ENCODE results near the gene CDH12. TPM values are rescaled to one million over a fixed set of nuclear protein-coding genes. Genes with fewer than 3 reads are reported as not detected.
"Not testable (repeated sequence)": the region's sequence is repeated elsewhere in the genome, so short reads cannot be mapped to it uniquely, and the experiment has no call there.

The CDH12 gene
- polyA plus RNA-seq, 1 experiment = not detected

DNA sequence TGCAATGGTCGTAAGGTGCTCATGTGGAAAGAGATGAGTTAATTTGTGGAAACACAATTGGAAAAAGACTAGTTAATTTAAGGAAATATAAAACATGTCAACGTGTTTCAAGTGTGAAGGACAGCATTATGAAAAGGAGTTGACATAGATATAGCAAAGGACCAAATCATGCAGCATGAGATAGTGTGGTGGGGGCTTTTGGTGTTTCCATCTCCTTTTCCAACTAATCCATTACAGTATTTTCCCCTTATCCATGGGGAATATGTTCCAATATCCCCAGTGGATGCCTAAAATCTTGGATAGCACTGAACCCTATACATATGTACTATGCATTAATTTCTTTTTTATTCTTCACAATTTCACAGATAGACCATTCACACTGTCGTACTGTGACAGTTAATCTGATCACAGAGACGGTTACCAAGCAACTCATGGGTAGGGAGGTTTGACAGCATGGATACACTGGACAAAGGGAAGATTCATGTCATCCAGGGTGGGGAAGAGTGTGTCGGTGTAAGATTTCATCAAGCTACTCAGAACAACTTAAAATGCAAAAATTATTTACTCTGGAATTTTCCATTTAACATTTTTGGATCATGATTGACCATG lies 238.6 kb downstream of the CDH12 start:
- Histone ChIP-seq H3K27ac (ENCODE audit: low read depth, low read length) (no peak overlapping the region), H3K27me3 (ENCODE audit: control insufficient read depth, insufficient read depth, low read length) (no peaks in the 10 kb centered on the region), H3K4me3 (ENCODE audit: low read depth, low read length) (no peak overlapping the region), H3K9me3 (ENCODE audit: control insufficient read depth, insufficient read depth, low read length) (no peaks in the 10 kb centered on the region)
- ChIA-PET POLR2A (no interaction called here), CTCF (no interaction called here)
- TF ChIP-seq, protein P1, sequence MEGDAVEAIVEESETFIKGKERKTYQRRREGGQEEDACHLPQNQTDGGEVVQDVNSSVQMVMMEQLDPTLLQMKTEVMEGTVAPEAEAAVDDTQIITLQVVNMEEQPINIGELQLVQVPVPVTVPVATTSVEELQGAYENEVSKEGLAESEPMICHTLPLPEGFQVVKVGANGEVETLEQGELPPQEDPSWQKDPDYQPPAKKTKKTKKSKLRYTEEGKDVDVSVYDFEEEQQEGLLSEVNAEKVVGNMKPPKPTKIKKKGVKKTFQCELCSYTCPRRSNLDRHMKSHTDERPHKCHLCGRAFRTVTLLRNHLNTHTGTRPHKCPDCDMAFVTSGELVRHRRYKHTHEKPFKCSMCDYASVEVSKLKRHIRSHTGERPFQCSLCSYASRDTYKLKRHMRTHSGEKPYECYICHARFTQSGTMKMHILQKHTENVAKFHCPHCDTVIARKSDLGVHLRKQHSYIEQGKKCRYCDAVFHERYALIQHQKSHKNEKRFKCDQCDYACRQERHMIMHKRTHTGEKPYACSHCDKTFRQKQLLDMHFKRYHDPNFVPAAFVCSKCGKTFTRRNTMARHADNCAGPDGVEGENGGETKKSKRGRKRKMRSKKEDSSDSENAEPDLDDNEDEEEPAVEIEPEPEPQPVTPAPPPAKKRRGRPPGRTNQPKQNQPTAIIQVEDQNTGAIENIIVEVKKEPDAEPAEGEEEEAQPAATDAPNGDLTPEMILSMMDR (IDR thresholded peaks at IDR 0.05; ENCODE audit: low read depth, low read length) = no peak
- no peak for DNase-seq (ENCODE audit: low read depth, low spot score)

DNA sequence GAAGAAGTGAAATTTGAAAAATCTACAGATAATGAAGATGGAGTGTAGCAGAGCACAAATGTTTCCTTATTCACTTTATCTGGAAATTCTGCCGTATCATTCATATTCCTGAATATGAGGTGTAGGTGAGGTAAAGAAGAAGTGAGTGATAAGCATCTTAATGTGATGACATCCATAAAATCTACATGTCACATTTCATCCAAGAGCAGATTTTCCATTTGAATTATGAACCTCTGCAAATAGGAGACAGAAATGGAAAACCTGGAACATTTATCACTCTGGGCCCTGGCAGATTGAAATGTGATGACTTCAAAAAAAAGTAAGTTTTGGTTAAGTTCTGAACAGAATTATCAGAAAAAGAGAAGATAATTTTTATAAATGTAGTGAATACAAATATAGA lies 240.2 kb downstream of the CDH12 start:
- no peak for DNase-seq (ENCODE audit: low read depth, low spot score)
- ChIA-PET POLR2A (no interaction called here), CTCF (no interaction called here)
- H3K27me3 ChIP-seq (ENCODE audit: control insufficient read depth, insufficient read depth, low read length) = no peaks in the 10 kb centered on the region
- TF ChIP-seq, protein P1 (IDR thresholded peaks at IDR 0.05; ENCODE audit: low read depth, low read length) = no peak
- H3K4me3 ChIP-seq (ENCODE audit: low read depth, low read length) = no peak overlapping the region
- H3K9me3 ChIP-seq (ENCODE audit: control insufficient read depth, insufficient read depth, low read length) = no peaks in the 10 kb centered on the region
- H3K27ac ChIP-seq (ENCODE audit: low read depth, low read length) = no peak overlapping the region

DNA sequence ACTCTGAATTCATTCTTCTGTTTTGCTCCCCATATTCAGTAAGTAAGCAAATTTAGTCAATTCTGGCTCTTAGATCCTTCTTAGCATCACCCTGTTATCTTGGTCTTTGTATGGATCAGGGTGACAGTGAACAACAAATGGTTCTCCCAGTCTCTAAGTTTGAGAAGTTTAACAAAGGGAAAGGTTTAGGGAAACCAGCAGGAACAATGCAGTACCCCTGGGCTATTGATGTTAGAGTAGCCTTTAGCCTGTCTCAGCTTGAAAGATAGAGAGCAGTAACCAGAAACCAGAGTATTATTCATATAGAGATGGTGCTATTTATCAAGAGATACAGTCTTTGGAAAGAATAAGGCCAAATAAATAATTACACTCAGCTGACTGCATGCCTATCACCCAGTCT lies 241.8 kb downstream of the CDH12 start:
- TF ChIP-seq, protein P1 (IDR thresholded peaks at IDR 0.05; ENCODE audit: low read depth, low read length) = no peak
- Histone ChIP-seq H3K9me3 (ENCODE audit: control insufficient read depth, insufficient read depth, low read length) (peaks cover 3% of the 10 kb centered on the region; the same call in 1 of the 2 replicates), H3K27me3 (ENCODE audit: control insufficient read depth, insufficient read depth, low read length) (no peaks in the 10 kb centered on the region), H3K4me3 (ENCODE audit: low read depth, low read length) (no peak overlapping the region), H3K27ac (ENCODE audit: low read depth, low read length) (no peak overlapping the region)
- no peak for DNase-seq (ENCODE audit: low read depth, low spot score)
- POLR2A ChIA-PET = no interaction called here
- CTCF ChIA-PET = no interaction called here

DNA sequence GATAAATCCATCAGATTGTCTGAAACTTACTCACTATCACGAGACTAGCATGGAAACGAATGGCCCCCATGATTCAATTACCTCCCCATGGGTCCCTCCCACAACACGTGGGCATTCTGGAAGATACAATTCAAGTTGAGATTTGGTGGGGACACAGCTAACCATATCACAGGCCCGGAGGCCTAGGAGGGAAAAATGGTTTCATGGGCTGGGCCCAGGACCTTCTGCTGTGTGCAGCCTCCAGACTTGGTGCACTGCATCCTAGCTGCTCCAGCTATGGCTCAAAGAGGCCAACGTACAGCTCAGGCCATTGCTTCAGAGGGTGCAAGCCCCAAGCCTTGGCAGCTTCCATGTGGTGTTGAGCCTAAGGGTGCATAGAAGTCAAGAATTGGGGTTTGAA lies 245.6 kb downstream of the CDH12 start:
- DNase-seq (ENCODE audit: low read depth, low spot score); POLR2A ChIA-PET; H3K4me3 ChIP-seq (ENCODE audit: low read depth, low read length); H3K27ac ChIP-seq (ENCODE audit: low read depth, low read length); H3K27me3 ChIP-seq (ENCODE audit: control insufficient read depth, insufficient read depth, low read length); H3K9me3 ChIP-seq (ENCODE audit: control insufficient read depth, insufficient read depth, low read length); CTCF ChIA-PET: not testable (repeated sequence)

DNA sequence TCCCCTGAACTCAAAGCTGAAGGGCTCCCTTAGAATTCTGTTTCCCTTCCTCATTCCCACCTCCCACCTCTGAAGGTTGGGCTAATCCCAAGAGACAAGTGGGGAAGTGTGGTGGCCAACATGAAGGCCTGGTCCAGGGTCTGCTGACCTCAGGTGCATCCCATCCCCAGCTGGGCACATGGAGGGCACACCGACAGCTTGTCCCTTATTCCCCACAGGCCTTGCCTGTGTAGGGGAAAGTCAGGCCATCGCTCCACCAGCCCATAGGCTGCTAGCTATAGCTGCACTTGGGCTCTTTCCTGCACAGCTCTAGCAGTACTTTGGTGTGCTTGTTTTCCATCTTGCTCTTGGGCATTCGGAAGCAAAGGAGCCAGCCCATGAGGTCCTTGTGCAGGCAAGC lies 247.7 kb downstream of the CDH12 start:
- CTCF ChIA-PET = no interaction called here
- Histone ChIP-seq H3K27ac (ENCODE audit: low read depth, low read length) (no peak overlapping the region), H3K27me3 (ENCODE audit: control insufficient read depth, insufficient read depth, low read length) (no peaks in the 10 kb centered on the region), H3K9me3 (ENCODE audit: control insufficient read depth, insufficient read depth, low read length) (peaks cover 3% of the 10 kb centered on the region; the same call in 1 of the 2 replicates), H3K4me3 (ENCODE audit: low read depth, low read length) (no peak overlapping the region)
- POLR2A ChIA-PET = no interaction called here
- TF ChIP-seq, protein P1 (IDR thresholded peaks at IDR 0.05; ENCODE audit: low read depth, low read length) = no peak
- no peak for DNase-seq (ENCODE audit: low read depth, low spot score)

DNA sequence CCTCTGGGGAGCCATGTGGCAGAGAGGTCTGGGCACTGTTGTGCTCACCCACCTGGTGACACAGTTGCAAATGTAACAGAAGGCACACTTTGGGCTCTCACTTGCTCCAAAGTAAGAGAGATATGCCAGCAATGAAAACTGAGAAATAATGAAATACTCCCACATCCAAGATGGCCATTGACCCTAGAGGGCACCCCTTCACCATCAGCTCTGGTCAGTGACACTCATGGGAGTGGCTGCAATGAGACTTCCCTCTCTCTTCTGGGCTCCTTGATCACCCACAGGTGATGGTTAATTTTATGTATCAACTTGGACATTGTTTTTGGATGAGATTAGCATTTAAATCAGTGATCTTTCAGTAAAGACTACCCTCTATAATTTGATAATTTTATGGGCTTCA lies 248.4 kb downstream of the CDH12 start:
- no peak for DNase-seq (ENCODE audit: low read depth, low spot score)
- no peak overlapping the region for H3K27ac ChIP-seq (ENCODE audit: low read depth, low read length)
- CTCF ChIA-PET = no interaction called here
- H3K9me3 ChIP-seq (ENCODE audit: control insufficient read depth, insufficient read depth, low read length) = peaks cover 3% of the 10 kb centered on the region; the same call in 1 of the 2 replicates
- H3K27me3 ChIP-seq (ENCODE audit: control insufficient read depth, insufficient read depth, low read length) = no peaks in the 10 kb centered on the region
- POLR2A ChIA-PET = no interaction called here
- no peak overlapping the region for H3K4me3 ChIP-seq (ENCODE audit: low read depth, low read length)
- TF ChIP-seq, protein P1 (IDR thresholded peaks at IDR 0.05; ENCODE audit: low read depth, low read length) = no peak

Data from AG04450 (cell line).